Caki2 (cell line): ENCODE data around the gene ANKRD44. TPM values are rescaled to one million over a fixed set of nuclear protein-coding genes. Genes with fewer than 3 reads are reported as not detected.

Source experiments
- DNase-seq: peaks from one replicate; pipeline ENCODE4 v3.0.0-alpha.2; 2015; ENCODE audit warnings: low read depth
- in situ Hi-C: cut with HindIII; loops from 2 replicates; pipeline ENCODE4 v1.10.0; 2016; ENCODE audit warnings: low sequenced_read_pairs, low pct_unique_long_range_greater_than_20kb, mixed read lengths
- total RNA-seq: library from RNA; depleted of rRNA; stranded (reverse); fragments of >200 nt; shearing (Covaris generic); gene quantifications from 2 replicates; pipeline ENCODE4 v1.2.3, GENCODE V29; 2014; ENCODE audit warnings: low replicate concordance

The ANKRD44 gene
- total RNA-seq, 1 experiment from 2014 or later: 26.1 TPM

DNA sequence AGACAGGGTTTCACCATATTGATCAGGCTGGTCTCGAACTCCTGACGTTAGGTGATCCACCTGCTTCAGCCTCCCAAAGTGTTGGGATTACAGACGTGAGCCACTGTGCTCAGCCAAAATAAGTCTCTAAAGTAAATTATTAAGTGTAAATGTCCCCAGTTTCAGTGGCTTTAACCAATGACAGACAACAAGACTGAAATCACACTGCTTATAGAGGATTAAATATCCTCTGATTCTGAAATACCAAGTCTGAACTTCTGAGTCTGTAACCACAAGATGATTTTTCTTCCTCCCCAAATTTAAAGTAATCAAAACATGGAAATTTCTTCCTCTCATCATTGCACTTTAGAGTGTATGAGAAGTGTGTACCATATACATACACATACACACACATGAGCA, 16.5 kb upstream of the ANKRD44 start:
- in situ Hi-C loops: no loop called here
- no peak for DNase-seq

DNA sequence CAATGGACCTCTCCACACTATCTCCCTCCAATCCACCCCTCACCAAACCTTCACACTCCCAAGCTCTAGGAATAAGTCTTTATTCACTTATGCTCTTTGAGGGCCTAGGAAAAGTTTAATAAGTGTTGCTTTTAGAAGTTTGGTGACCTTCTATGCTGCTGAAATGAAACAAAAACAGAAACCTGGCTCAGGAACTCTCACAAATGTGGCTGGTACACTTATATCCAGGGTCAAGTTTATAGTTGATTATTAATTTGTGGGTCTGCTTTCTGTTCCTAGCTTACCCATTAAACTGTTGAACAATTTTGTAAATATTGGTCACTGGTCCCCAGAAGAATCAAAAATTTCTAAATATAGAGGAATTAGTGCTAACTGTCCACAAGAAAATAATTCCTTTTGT, 14.2 kb upstream of the ANKRD44 start:
- in situ Hi-C loops: no loop called here
- DNase-seq: no peak

DNA sequence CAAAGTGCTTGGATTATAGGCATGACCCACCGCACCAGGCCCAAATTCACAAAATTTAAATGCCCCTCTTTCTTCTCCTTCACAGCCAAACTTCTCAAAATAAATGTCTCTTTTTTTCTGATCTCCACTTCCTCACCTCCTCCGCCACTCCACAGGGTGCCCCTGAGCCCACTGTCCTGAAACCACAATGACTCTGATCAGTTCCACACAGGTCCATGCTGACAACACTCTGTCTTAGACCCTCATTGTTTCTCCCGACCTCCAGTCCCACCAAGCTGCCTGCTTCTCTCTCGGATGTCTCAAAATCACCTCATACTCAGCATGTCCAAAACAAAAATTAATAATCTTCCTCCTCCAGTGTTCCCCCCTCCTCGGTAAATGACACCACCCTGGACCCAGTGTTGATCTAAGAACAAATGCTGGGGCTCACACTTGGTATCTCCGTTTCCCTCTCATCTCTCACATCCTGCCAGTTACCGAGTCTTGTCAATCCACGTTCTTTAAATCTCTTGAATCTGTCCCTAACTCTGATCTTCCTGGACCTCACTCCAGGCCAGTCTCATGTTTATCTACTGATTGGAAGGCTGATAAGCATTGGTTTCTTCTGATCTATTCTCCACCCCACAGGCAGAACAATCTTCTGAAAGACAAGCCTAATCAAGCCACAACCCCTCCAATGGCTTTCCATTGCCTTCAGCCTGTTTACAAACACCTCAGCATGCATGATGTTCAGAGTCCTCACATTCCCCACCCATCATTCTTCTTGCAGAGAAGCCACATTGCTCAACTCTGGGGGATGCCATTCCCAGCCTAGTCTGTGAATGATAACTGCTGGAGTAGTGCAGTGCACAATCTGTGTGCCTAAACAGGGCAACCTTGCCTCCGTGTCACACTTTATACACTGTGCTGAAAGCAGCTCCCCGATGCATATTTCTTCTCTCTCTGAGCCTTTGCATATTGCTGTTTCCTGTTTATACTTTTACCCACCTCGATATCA, 12.4 kb upstream of the ANKRD44 start:
- no peak for DNase-seq
- in situ Hi-C loops: no loop called here

DNA sequence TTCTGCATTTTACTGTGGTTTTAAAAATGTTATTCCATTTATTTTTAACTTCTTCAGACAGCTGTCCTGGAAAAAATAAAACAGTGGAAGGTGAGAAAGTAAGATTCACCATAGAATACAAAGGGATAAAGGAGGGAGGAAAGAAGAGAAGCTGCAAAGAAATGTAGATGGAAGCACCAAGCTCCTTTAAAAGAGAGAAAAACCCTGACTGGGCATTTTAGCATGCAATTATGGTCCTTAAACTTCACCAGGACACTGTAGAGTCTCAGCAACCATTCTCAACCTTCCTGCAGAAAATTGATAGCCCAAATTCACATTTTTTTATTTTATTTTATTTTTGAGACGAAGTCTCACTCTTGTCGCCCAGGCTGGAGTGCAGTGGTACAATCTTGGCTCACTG, 11.6 kb upstream of the ANKRD44 start:
- DNase-seq: no peak
- in situ Hi-C loops: no loop called here

DNA sequence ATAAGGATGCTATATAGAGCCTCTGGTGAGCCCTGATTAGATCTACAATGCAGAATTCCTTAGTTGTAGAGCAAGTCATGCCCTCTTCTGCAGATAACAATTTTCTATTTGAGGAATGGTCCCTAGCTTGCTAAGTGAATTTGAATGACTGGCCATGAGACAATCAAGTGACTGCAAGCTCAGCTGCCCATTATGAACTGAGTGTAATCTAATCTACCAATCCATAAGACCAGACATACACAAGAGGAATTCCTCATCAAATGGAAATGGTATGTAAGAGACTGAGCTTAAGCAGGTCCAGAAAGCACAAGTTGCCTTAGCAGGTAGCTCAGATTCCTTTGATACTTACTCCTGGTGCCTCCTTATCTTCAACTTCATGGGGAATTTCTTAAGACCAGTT, 4.8 kb upstream of the ANKRD44 start:
- no peak for DNase-seq
- in situ Hi-C loops: no loop called here

DNA sequence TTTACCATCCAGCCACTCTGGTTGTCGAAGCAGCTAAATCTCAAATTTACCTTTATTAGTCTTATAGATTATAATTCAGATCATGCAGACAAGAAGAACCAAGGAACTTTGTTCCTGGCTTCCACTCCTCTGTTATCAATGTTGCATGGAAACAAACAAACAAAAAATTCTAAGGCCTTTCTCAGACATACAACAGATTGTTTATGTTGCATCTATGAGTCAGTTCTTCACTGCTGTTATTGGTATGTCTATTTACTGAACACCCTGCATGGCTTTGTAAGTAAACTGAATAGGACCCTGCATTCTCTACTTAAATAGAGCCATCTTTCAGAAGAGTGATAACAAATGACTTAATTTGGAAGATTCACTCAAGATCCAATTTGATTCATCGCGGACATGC, 1.6 kb upstream of the ANKRD44 start:
- in situ Hi-C loops: no loop called here
- DNase-seq: no peak

DNA sequence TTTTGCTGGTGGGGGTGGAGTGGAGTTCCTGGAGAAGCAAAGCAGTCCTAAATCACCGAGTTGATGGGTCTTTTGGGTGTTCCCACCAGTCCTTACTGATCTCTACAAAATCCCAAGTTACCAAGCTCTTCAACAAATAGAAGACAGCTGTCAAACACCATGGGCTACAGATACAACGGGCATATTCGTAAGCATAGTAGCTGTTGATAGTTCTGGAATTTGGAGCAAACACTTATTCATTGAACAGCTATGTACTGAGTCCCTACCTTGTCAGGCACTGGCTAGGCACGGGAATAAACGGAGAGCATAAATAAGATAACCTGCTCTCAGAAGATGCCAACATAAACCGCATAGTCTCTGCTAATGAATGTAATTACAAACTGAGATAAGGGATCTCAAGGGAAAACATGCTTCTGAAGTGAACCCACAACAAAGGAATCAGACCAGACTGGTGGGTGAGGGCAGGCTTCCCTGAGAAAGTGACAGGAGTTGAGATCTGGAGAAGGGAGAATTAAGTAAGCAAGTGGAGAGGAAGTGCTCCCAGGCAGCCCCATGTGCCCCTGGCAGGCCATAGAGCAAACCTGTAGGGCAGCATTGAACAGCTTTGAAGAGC, 947 bp upstream of the ANKRD44 start:
- DNase-seq: peak; percentile 4
- in situ Hi-C loops: no loop called here

DNA sequence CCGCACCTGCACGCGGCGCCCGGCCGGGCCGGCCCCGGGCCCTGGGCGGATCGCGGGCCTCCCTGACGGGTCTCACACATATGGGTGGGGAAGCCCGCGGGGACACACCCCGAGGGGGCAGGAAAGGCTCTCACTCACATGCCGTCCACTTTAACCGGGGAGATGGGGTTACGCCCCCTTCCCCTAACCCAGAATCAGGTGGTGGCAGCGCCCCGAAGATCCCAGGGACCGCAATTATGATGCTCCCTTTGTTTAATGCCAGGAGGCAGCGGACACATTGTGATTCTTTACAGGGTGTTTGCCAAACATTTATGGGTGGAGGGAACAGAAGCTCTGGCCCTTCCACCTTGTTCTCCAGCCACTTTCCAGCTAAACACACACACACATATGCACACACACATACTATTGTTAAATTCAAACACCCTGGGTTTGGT, 424 bp upstream of the ANKRD44 start:
- in situ Hi-C loops: no loop called here
- peak; percentile 31 for DNase-seq

DNA sequence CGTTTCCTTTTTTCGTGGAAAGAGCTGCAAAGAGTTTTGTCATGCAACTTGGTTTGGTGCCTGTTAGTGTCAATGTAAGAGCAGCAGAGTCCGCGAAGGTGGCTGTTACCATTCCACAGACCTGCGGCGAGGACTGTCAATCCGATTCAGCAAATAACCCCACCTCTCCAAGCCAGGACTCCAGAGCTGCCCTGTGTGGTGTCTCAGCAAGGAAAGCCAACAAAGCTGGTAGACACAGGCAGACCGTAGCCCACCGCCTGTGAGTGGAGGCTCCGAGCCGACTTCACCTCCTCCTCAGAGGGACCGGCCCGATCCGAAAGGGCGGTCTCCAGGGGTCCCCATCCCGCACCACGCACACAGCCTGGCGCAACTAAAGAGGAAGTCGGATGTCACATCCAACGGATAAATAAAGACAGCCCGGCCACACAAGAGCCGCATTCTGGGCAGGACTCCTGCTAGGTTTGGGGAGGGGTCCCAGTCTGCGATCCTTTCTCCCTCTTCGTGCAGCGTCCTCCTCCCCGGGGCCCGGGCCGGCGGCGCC, 819 bp downstream of the ANKRD44 start:
- DNase-seq: peak; percentile 47
- in situ Hi-C loops: no loop called here

DNA sequence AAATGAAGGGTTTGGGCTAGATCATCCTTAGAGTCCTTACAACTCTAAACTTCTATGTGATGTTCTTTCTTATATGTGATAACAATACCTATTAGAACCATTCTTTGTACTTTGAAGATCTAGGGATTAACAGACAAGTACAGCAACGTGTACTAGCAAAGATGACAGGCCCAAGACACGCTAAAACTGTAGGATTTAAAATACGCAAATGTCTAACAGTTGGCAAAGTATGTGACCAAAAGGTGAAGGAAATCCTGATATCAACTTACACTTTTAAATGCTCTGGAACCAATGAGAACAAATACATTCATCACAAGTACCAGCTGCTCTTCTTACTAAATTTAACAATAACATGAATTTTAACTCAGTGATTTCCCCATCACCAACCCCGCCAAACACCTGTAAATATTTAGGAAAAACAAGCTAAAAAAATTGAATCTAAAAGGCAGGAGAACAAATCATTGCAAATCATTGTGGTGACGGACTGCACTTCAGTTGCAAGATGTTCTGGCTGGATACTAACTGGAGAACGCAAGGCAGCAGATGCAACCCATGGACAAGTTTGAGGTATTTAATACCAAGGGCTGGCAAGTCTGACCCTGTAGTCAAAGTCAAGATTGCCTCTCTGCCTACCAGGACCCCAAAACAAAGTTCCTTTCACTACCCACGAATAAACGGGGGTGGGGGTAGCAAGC, 1.4 kb downstream of the ANKRD44 start:
- peak; percentile 27 for DNase-seq
- in situ Hi-C loops: no loop called here

DNA sequence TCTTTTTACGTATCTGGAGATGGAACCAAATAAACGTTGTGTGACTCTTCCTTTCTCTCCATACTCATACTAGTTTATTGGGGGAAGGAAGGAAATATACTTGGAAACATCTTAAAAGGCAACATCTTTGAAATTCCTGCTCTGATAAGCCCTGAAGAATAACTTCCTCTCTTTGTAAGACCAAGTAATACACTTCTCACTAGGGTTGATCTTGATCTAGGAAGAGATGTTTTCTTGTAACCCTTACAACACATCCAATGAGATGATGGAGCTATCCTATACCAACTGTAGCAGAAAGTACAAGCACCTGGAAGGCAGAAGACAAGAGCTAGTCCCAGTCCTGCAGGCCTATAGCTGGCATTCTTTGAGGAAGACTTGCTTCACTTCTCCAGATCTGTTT, 2.0 kb downstream of the ANKRD44 start:
- in situ Hi-C loops: no loop called here

DNA sequence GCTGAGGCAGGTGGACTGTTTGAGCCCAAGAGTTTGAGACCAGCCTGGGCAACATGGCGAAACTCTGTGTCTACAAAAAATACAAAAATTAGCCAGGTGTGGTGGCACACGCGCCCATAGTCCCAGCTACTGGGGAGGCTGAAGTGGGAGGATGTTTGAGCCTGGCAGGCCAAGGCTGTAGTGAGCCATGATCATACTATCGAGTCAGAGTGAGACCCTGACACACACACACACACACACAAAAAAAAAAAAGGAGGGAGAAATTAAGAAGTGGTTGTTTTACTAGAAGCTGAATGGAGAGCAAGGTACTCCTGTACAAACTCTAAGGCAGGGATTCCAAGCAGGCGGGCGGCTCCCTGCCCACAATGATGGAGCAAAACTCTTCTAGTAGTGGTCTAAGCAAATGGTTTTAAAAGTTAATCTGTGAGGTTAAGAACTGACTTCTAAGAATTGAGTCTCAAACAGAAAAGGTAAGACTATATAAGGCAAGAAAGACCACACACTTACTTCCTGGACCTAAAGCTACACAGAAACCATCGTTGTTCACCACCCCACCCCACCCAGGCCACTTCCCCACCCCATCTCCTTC, 2.6 kb downstream of the ANKRD44 start:
- peak; percentile 10 for DNase-seq
- in situ Hi-C loops: no loop called here

More for the DNA sequence above, 2.0 kb downstream of the ANKRD44 start:
- DNase-seq: peak; percentile 16

DNA sequence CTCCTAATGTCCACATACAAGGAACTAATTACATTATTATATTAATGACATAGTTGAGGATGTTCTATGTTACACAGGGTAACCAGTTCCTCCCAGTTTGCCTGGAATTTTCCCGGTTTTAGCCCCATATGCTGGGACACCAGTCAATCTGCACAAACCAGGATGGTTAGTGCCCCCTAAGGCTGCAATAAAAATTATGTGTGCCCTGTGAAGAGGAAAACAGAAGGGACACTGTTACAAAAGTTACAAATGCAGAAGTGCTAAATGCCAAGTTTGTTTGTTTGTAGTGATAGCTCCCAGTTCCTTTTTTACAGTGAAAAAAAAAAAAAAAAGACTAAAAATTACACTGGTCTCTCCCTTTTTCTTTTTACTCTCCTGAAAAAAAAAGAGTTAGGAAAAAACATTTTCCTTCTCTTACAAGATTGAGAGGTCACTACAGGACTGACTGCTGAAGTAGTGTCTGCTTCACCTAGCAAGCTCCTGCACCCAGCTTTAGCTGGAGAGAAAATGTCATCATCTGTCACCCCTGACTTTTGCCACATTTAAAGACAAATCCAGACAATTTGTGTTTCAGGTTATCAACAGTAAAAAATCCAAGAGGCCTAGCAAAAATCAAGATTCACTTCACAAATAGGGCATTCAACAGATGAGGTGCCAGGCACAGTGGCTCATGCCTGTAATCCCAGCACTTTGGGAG, 3.2 kb downstream of the ANKRD44 start:
- in situ Hi-C loops: no loop called here
- DNase-seq: peak; percentile 26

DNA sequence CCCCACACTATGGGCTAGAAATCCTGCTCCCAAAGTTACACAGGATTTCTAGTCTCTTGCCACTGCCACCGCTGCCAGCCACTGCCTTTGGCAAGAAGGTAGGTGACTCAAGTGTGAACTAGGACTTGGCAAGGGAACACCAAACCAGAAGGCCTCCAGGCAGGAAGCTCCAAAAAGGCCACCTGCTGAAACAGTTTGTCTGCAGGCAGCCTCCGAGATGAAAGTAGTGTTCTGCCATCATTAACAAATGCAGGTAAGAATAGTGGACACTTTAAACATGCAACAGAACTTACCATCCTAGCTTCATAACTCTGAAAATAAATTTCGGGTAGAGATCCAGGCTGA, 3.9 kb downstream of the ANKRD44 start:
- peak; percentile 42 for DNase-seq
- in situ Hi-C loops: no loop called here

DNA sequence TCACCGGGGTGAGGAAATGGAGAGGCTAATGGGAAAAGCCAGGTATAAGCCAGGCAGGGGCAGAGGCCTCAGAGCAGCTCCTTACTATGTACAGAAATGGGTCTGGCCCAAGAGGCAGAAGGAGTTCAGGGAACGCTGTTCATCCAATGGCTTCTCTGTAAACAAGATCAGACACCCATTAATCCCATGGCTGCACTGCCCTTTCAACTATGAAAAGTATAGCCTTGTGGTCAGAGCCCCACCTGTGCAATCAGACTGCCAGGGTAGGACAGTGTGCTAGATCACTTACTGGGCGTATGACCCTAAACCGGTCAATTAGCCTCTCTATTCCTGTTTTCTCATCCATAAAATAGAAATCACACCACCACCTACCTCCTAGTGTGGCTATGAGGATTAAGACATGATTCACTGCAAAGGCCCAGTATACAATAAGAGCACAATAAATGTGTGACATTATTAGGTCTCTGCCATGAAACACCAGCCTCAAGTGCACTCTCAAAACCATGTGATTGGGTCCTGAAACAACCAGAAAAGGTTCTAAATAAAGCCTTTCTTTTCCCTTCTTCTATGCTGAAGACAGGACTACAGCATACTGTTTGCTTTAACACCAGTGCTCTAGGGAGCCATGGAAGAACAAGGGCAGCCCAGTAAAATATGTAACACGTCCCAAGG, 4.4 kb downstream of the ANKRD44 start:
- in situ Hi-C loops: no loop called here
- DNase-seq: peak; percentile 54

DNA sequence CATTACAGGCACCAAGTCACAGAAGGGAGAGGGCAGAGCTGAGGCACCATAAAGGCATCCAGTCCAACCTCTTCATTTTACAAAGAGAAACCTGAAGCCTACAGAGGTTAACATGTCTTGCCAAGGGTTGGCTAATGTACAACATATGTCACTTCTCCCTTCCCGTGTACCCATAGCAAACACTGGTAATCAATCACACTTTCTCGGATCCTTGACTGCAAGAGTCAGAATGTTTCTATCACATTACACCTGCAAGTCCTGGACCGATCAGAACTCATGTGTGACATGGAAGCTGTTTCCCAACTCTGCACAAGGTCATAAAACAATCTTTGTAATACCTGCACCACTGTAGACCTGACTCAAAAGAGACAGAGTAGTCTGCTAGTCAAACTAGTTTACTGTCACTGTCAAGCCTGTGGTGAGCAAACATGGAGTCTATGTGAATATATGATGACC, 6.0 kb downstream of the ANKRD44 start:
- in situ Hi-C loops: no loop called here
- no peak for DNase-seq

DNA sequence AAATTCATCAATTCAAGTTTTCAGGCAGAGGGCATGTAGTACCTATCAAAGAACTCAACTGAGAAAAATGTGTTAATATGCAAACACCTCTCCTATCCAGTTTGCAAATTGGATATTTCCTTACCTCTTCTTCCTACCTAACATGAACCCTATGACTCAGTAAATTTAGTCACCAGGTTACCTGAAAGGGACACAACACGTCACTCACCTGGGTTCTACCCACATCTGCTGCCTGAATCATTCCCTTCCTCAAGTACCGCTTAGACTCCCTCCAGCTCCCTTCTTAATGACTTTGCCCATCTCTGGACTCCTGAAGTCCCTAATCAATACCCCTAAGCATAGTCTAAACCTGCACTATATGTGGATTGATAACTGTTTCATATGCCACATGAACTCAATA, 10.4 kb downstream of the ANKRD44 start:
- no peak for DNase-seq
- in situ Hi-C loops: no loop called here
